ENCODE results near the gene CNIH3. TPM values are rescaled to one million over a fixed set of nuclear protein-coding genes. Genes with fewer than 3 reads are reported as not detected.

The CNIH3 gene
- total RNA-seq, 4 donors from 2014 or later = 0.68 to 1.1 TPM; not detected in 2

GRCh38 chr1:224624432-224624831 lies 8.3 kb downstream of the CNIH3 start:
- Histone ChIP-seq H3K4me1 (peaks cover 0 to 2% (median 0%) of the 10 kb centered on the region in 4 donors), H3K36me3 (no peaks in the 10 kb centered on the region), H3K9me3 (no peaks in the 10 kb centered on the region), H3K4me3 (no peak overlapping the region), H3K27me3 (peaks cover 14% of the 10 kb centered on the region), H3K27ac (no peak overlapping the region)
- in situ Hi-C loops (cut with MboI; ENCODE audit: low pct_ligation_motif_present in 1 of 4, low pct_unique_long_range_greater_than_20kb in 1 of 4, low sequenced_read_pairs in 3 of 4) = no loop called here
- no peak for DNase-seq
- 87 to 92% methylated on average over 2 to 4 of the region's 4 CpGs for WGBS, 2 donors (ENCODE audit: low coverage in 1 of 2)
- intact Hi-C loops (cut with DNase I; ENCODE audit: low total_unique reads) = no loop called here
- TF ChIP-seq EP300 (IDR thresholded peaks at IDR 0.05; ENCODE audit: low read depth) (no peak), POLR2A (IDR thresholded peaks at IDR 0.05) (no peak), POLR2AphosphoS5 (IDR thresholded peaks at IDR 0.05) (no peak)
- TF ChIP-seq, protein P1, sequence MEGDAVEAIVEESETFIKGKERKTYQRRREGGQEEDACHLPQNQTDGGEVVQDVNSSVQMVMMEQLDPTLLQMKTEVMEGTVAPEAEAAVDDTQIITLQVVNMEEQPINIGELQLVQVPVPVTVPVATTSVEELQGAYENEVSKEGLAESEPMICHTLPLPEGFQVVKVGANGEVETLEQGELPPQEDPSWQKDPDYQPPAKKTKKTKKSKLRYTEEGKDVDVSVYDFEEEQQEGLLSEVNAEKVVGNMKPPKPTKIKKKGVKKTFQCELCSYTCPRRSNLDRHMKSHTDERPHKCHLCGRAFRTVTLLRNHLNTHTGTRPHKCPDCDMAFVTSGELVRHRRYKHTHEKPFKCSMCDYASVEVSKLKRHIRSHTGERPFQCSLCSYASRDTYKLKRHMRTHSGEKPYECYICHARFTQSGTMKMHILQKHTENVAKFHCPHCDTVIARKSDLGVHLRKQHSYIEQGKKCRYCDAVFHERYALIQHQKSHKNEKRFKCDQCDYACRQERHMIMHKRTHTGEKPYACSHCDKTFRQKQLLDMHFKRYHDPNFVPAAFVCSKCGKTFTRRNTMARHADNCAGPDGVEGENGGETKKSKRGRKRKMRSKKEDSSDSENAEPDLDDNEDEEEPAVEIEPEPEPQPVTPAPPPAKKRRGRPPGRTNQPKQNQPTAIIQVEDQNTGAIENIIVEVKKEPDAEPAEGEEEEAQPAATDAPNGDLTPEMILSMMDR (IDR thresholded peaks at IDR 0.05) = no peak

DNA sequence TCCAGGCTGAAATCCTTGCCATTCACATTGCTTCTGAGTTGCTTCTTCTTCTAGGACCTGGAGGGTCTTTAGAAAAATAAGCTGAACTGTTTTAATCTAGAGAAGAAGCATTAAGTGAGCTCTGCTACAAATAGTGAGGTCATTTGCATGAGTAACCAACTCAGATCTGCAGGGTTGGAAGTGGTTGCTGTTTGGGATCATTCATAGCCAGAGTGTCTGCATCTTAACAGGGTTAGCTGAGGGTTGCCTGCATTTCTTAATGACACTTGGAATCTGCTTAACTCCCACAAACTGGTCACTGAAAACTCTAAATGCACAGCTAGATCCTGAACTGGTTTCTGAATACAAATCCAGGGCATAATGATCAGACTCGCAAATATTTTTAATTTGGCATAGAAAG lies 9.9 kb downstream of the CNIH3 start:
- Histone ChIP-seq H3K36me3 (no peaks in the 10 kb centered on the region), H3K9me3 (no peaks in the 10 kb centered on the region), H3K27me3 (no peaks in the 10 kb centered on the region), H3K4me1 (peaks cover 0 to 2% (median 0%) of the 10 kb centered on the region in 4 donors), H3K4me3 (no peak overlapping the region), H3K27ac (no peak overlapping the region)
- DNase-seq = no peak
- intact Hi-C loops (cut with DNase I; ENCODE audit: low total_unique reads) (no loop called here), in situ Hi-C loops (cut with MboI; ENCODE audit: low pct_ligation_motif_present in 1 of 4, low pct_unique_long_range_greater_than_20kb in 1 of 4, low sequenced_read_pairs in 3 of 4) (loop anchor here in 1 of 4 donors (25.0 kb wide), 1 partner anchor 236 kb away; no protein-coding TSS in a partner anchor)
- TF ChIP-seq EP300 (IDR thresholded peaks at IDR 0.05; ENCODE audit: low read depth) = no peak
- no peak for TF ChIP-seq POLR2A (IDR thresholded peaks at IDR 0.05)
- TF ChIP-seq, protein P1 (IDR thresholded peaks at IDR 0.05) = no peak
- no peak for TF ChIP-seq POLR2AphosphoS5 (IDR thresholded peaks at IDR 0.05)
- WGBS, 2 donors (ENCODE audit: low coverage in 1 of 2) = 79% methylated on average over 1 of the region's 1 CpG; no CpG with 5 or more reads in 1 of the 2 donors

- Histone ChIP-seq H3K27me3 (no peaks in the 10 kb centered on the region), H3K27ac (no peak overlapping the region), H3K36me3 (no peaks in the 10 kb centered on the region), H3K4me1 (no peaks in the 10 kb centered on the region), H3K4me3 (no peak overlapping the region), H3K9me3 (no peaks in the 10 kb centered on the region)
- TF ChIP-seq POLR2AphosphoS5 (IDR thresholded peaks at IDR 0.05) (no peak), EP300 (IDR thresholded peaks at IDR 0.05; ENCODE audit: low read depth) (no peak), POLR2A (IDR thresholded peaks at IDR 0.05) (no peak)
- TF ChIP-seq, protein P1 (IDR thresholded peaks at IDR 0.05) = no peak
- in situ Hi-C loops (cut with MboI; ENCODE audit: low pct_ligation_motif_present in 1 of 4, low pct_unique_long_range_greater_than_20kb in 1 of 4, low sequenced_read_pairs in 3 of 4) (loop anchor here in 1 of 4 donors (25.0 kb wide), 1 partner anchor 232 kb away; no protein-coding TSS in a partner anchor), intact Hi-C loops (cut with DNase I; ENCODE audit: low total_unique reads) (no loop called here)
- no peak for DNase-seq
- 73 to 82% methylated on average over 3 to 4 of the region's 4 CpGs for WGBS, 2 donors (ENCODE audit: low coverage in 1 of 2)
These were observed 13.8 kb downstream of the CNIH3 start for GRCh38 chr1:224629965-224630364.

- H3K27me3 ChIP-seq = no peaks in the 10 kb centered on the region
- H3K4me3 ChIP-seq = no peak overlapping the region
- in situ Hi-C loops (cut with MboI; ENCODE audit: low pct_ligation_motif_present in 1 of 4, low pct_unique_long_range_greater_than_20kb in 1 of 4, low sequenced_read_pairs in 3 of 4) = loop anchor here in 1 of 4 donors (25.0 kb wide), 1 partner anchor 231 kb away; no protein-coding TSS in a partner anchor
- H3K9me3 ChIP-seq = no peaks in the 10 kb centered on the region
- no peaks in the 10 kb centered on the region for H3K4me1 ChIP-seq
- intact Hi-C loops (cut with DNase I; ENCODE audit: low total_unique reads) = no loop called here
- TF ChIP-seq, protein P1 (IDR thresholded peaks at IDR 0.05) = no peak
- TF ChIP-seq POLR2A (IDR thresholded peaks at IDR 0.05) (no peak), POLR2AphosphoS5 (IDR thresholded peaks at IDR 0.05) (no peak), EP300 (IDR thresholded peaks at IDR 0.05; ENCODE audit: low read depth) (no peak)
- no peak overlapping the region for H3K27ac ChIP-seq
- H3K36me3 ChIP-seq = no peaks in the 10 kb centered on the region
- DNase-seq = no peak
- 63 to 83% methylated on average over 4 to 6 of the region's 6 CpGs for WGBS, 2 donors (ENCODE audit: low coverage in 1 of 2)
These were observed 15.5 kb downstream of the CNIH3 start for GRCh38 chr1:224631462-224632115.
